ENCODE data around the gene UBE4B. TPM values are rescaled to one million over a fixed set of nuclear protein-coding genes. Genes with fewer than 3 reads are reported as not detected.

Gene UBE4B
- total and polyA plus RNA-seq, 9 of the 15 experiments (the other 6 are each of a cell fraction or from before 2014, with no cell fraction given) = 11.7 to 73.7 (median 40.1) TPM

MicroRNAs within 50 kb of the gene (microRNA counts, 767-probe panel; counts per million panel counts)
- microRNA hsa-miR-1273d = not detected

Small RNA genes lying within 50 kb of the gene (microRNA-seq; reads per million reads assigned to microRNA genes)
- gene MIR1273D (ENCODE audit: borderline microRNAs expressed) = not detected

Small RNA genes lying within 50 kb of the gene (small RNA-seq; reads per million reads assigned to genes)
- not detected for gene MIR1273D
- gene RNU6-828P = not detected

Other genes starting within 250 kb of the UBE4B start
- 13.9 and 19.7 TPM in 2 replicates for gene CLSTN1, start 209.0 kb upstream of the UBE4B start, total RNA-seq (2014; rRNA removed)
- 8.6 and 10.0 TPM in 2 replicates for gene CLSTN1, start 209.0 kb upstream of the UBE4B start, total RNA-seq (2014; rRNA removed; fragmentation: Illumina TruSeq; extraction: Trizol)
- 13.3 and 13.5 TPM in 2 replicates for gene CLSTN1, start 209.0 kb upstream of the UBE4B start, total RNA-seq (2015; rRNA removed; fragmentation: Illumina TruSeq; extraction: Trizol)
- gene CLSTN1, start 209.0 kb upstream of the UBE4B start, total RNA-seq (2021) = 32.5 TPM in 2 replicates
- gene CLSTN1, start 209.0 kb upstream of the UBE4B start, polyA plus RNA-seq (2011; rRNA removed) = 3.7 and 6.1 TPM in 2 replicates
- 23.9 and 26.8 TPM in 2 replicates for gene CLSTN1, start 209.0 kb upstream of the UBE4B start, polyA plus RNA-seq (2014; fragmentation: Illumina TruSeq; extraction: Trizol)
- gene CLSTN1, start 209.0 kb upstream of the UBE4B start, polyA plus RNA-seq (2014; fragmentation: Nextera tagmentation; extraction: Ambion mirVana) = 1 to 10 TPM; 1.1 to 1.6 TPM
- 12.5 and 13.8 TPM in 2 replicates for gene CLSTN1, start 209.0 kb upstream of the UBE4B start, polyA plus RNA-seq (2014; rRNA removed)
- 27.6 and 30.0 TPM in 2 replicates for gene CTNNBIP1, start 122.7 kb upstream of the UBE4B start, total RNA-seq (2014; rRNA removed)
- 6.9 and 11.5 TPM in 2 replicates for gene CTNNBIP1, start 122.7 kb upstream of the UBE4B start, total RNA-seq (2014; rRNA removed; fragmentation: Illumina TruSeq; extraction: Trizol)
- gene CTNNBIP1, start 122.7 kb upstream of the UBE4B start, total RNA-seq (2015; rRNA removed; fragmentation: Illumina TruSeq; extraction: Trizol) = 12.3 and 14.7 TPM in 2 replicates
- gene CTNNBIP1, start 122.7 kb upstream of the UBE4B start, total RNA-seq (2021) = 26.3 and 27.1 TPM in 2 replicates
- gene CTNNBIP1, start 122.7 kb upstream of the UBE4B start, polyA plus RNA-seq (2011; rRNA removed) = 29.2 and 37.0 TPM in 2 replicates
- gene CTNNBIP1, start 122.7 kb upstream of the UBE4B start, polyA plus RNA-seq (2014; fragmentation: Illumina TruSeq; extraction: Trizol) = 10.1 and 10.2 TPM in 2 replicates
- gene CTNNBIP1, start 122.7 kb upstream of the UBE4B start, polyA plus RNA-seq (2014; fragmentation: Nextera tagmentation; extraction: Ambion mirVana) = under 1 TPM; 0.65 to 0.78 TPM
- gene CTNNBIP1, start 122.7 kb upstream of the UBE4B start, polyA plus RNA-seq (2014; rRNA removed) = 17.5 and 28.5 TPM in 2 replicates
- 32.9 and 36.0 TPM in 2 replicates for gene LZIC, start 89.6 kb upstream of the UBE4B start, total RNA-seq (2014; rRNA removed)
- gene LZIC, start 89.6 kb upstream of the UBE4B start, total RNA-seq (2014; rRNA removed; fragmentation: Illumina TruSeq; extraction: Trizol) = 76.8 and 90.6 TPM in 2 replicates
- gene LZIC, start 89.6 kb upstream of the UBE4B start, total RNA-seq (2015; rRNA removed; fragmentation: Illumina TruSeq; extraction: Trizol) = 67.1 and 71.3 TPM in 2 replicates
- 46.7 and 51.4 TPM in 2 replicates for gene LZIC, start 89.6 kb upstream of the UBE4B start, total RNA-seq (2021)
- gene LZIC, start 89.6 kb upstream of the UBE4B start, polyA plus RNA-seq (2011; rRNA removed) = 27.4 and 34.4 TPM in 2 replicates
- 55.6 and 61.7 TPM in 2 replicates for gene LZIC, start 89.6 kb upstream of the UBE4B start, polyA plus RNA-seq (2014; fragmentation: Illumina TruSeq; extraction: Trizol)
- 100 to 1,000 TPM; 101 to 109 TPM for gene LZIC, start 89.6 kb upstream of the UBE4B start, polyA plus RNA-seq (2014; fragmentation: Nextera tagmentation; extraction: Ambion mirVana)
- gene LZIC, start 89.6 kb upstream of the UBE4B start, polyA plus RNA-seq (2014; rRNA removed) = 36.7 and 39.1 TPM in 2 replicates
- gene NMNAT1, start 89.5 kb upstream of the UBE4B start, total RNA-seq (2014; rRNA removed) = 5.9 and 7.5 TPM in 2 replicates
- gene NMNAT1, start 89.5 kb upstream of the UBE4B start, total RNA-seq (2014; rRNA removed; fragmentation: Illumina TruSeq; extraction: Trizol) = 12.8 and 16.5 TPM in 2 replicates
- 12.2 and 13.1 TPM in 2 replicates for gene NMNAT1, start 89.5 kb upstream of the UBE4B start, total RNA-seq (2015; rRNA removed; fragmentation: Illumina TruSeq; extraction: Trizol)
- gene NMNAT1, start 89.5 kb upstream of the UBE4B start, total RNA-seq (2021) = 7.8 and 8.1 TPM in 2 replicates
- 14.6 and 20.5 TPM in 2 replicates for gene NMNAT1, start 89.5 kb upstream of the UBE4B start, polyA plus RNA-seq (2011; rRNA removed)
- 8.7 TPM in 2 replicates for gene NMNAT1, start 89.5 kb upstream of the UBE4B start, polyA plus RNA-seq (2014; fragmentation: Illumina TruSeq; extraction: Trizol)
- gene NMNAT1, start 89.5 kb upstream of the UBE4B start, polyA plus RNA-seq (2014; fragmentation: Nextera tagmentation; extraction: Ambion mirVana) = 10 to 100 TPM; 12.1 to 13.3 TPM
- gene NMNAT1, start 89.5 kb upstream of the UBE4B start, polyA plus RNA-seq (2014; rRNA removed) = 5.1 and 6.1 TPM in 2 replicates
- gene RBP7, start 35.7 kb upstream of the UBE4B start, total RNA-seq (2014; rRNA removed) = not detected in 2 replicates
- gene RBP7, start 35.7 kb upstream of the UBE4B start, total RNA-seq (2014; rRNA removed; fragmentation: Illumina TruSeq; extraction: Trizol) = not detected in 2 replicates
- gene RBP7, start 35.7 kb upstream of the UBE4B start, total RNA-seq (2015; rRNA removed; fragmentation: Illumina TruSeq; extraction: Trizol) = not detected in 2 replicates
- gene RBP7, start 35.7 kb upstream of the UBE4B start, total RNA-seq (2021) = not detected in 2 replicates
- gene RBP7, start 35.7 kb upstream of the UBE4B start, polyA plus RNA-seq (2011; rRNA removed) = not detected in 2 replicates
- gene RBP7, start 35.7 kb upstream of the UBE4B start, polyA plus RNA-seq (2014; fragmentation: Illumina TruSeq; extraction: Trizol) = not detected in 2 replicates
- gene RBP7, start 35.7 kb upstream of the UBE4B start, polyA plus RNA-seq (2014; fragmentation: Nextera tagmentation; extraction: Ambion mirVana) = not detected
- not detected in 2 replicates for gene RBP7, start 35.7 kb upstream of the UBE4B start, polyA plus RNA-seq (2014; rRNA removed)
- 8.9 and 12.3 TPM in 2 replicates for gene KIF1B, start 177.6 kb downstream of the UBE4B start, total RNA-seq (2014; rRNA removed)
- 14.8 and 16.0 TPM in 2 replicates for gene KIF1B, start 177.6 kb downstream of the UBE4B start, total RNA-seq (2014; rRNA removed; fragmentation: Illumina TruSeq; extraction: Trizol)
- gene KIF1B, start 177.6 kb downstream of the UBE4B start, total RNA-seq (2015; rRNA removed; fragmentation: Illumina TruSeq; extraction: Trizol) = 11.1 and 13.2 TPM in 2 replicates
- gene KIF1B, start 177.6 kb downstream of the UBE4B start, total RNA-seq (2021) = 19.8 and 20.0 TPM in 2 replicates
- gene KIF1B, start 177.6 kb downstream of the UBE4B start, polyA plus RNA-seq (2011; rRNA removed) = 11.9 and 14.8 TPM in 2 replicates
- 14.8 and 15.8 TPM in 2 replicates for gene KIF1B, start 177.6 kb downstream of the UBE4B start, polyA plus RNA-seq (2014; fragmentation: Illumina TruSeq; extraction: Trizol)
- 1 to 10 TPM; 2.8 to 3.1 TPM for gene KIF1B, start 177.6 kb downstream of the UBE4B start, polyA plus RNA-seq (2014; fragmentation: Nextera tagmentation; extraction: Ambion mirVana)
- 8.9 and 9.6 TPM in 2 replicates for gene KIF1B, start 177.6 kb downstream of the UBE4B start, polyA plus RNA-seq (2014; rRNA removed)

All from K562 (cell line).